GF-D8 (cell line): ENCODE data around the gene CDK5.
A peak's percentile ranks its signal among the peaks of the same experiment; 100 is the strongest.
"Not testable (repeated sequence)": the region's sequence is repeated elsewhere in the genome, so short reads cannot be mapped to it uniquely, and the experiment has no call there.

Experiments used
- DNase-seq: peaks from one replicate; lab custom pipeline; 2025; lab: John Stamatoyannopoulos, UW

Gene CDK5

DNA sequence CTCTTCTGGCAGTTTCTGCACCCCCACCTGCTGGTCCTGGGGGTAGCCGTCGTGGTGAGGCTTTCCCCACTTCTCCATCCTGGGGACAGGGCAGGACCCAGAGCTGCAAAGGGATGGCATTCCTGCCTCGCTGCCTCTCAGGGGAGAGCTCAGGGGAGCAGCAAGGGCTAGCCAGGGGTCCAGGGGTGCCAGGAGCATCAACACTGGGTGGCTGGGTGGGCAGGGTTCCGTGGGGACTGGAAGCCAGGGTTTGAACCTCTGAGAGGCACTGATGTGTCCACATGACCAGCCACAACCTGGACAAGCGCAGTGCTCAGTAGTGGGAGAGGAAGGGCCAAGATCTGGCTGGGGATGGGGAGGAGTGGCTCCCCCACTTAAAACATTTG, 23.8 kb downstream of the CDK5 start:
- no peak for DNase-seq

- DNase-seq: no peak
Measured at GRCh38 chr7:151032936-151033863, 24.5 kb downstream of the CDK5 start.

DNA sequence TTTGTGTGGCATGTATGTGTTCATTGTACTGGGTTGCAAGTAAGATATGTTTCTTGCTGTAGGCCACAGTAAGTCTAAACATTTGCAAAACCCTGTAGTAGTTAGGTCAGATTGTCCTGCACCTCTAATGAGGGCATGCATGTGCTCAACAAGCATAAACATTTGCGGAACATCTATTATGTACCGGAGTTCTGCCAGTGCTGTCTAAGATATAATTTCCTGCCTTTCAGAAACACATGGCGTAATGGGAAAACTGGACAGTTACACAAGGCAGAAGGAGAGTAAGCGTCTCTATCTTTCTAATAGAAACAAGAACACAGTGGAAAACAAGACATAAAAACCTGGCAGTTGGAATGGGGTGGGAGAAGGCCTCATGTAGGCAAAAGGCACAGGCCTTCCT, 26.7 kb downstream of the CDK5 start:
- DNase-seq: no peak

GRCh38 chr7:151028948-151029501, 28.7 kb downstream of the CDK5 start:
- no peak for DNase-seq

DNA sequence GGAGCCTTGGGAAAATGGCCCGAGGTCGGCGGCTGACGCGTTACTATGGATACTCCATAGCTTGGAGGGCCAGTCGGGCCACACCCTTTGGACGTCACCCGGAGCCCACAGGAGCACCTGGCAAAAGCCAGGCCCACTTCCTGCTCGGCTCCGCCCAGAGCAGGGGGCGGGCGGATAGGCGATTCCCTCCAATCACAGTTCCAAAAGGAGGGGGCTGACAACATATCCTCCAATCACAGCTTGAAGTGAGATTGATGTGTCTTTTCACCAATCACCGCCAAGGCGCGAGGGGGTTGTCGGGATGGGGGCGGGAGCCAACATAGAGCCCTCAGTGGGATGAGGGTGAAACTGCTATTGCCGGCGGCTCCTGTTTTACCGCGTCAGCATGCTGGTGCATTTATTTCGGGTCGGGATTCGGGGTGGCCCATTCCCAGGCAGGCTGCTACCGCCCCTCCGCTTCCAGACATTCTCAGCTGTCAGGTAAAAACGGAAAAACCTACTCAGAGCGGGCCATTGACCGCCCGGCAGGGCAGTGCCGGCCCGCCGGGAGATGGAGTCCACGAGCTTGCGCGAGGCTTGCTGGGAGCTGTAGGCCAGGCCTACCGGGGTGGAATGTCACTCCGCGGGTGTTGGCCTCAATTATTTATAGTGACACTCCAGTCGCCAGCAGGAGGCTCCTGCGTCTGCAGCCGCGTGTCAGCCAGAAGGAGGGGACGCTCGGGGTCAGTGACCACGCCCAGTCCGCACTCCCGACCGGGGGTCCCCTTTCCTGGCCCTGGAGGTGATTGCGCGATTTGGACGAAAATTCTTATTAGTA, 29.4 kb downstream of the CDK5 start, which contains the start of gene ABCB8:
TSS of gene ABCB8 (plus strand) at position 320 of the 817 bp plus-strand sequence. CDS start at position 386, 66 bp downstream.
- peak; percentile 99 for DNase-seq

DNA sequence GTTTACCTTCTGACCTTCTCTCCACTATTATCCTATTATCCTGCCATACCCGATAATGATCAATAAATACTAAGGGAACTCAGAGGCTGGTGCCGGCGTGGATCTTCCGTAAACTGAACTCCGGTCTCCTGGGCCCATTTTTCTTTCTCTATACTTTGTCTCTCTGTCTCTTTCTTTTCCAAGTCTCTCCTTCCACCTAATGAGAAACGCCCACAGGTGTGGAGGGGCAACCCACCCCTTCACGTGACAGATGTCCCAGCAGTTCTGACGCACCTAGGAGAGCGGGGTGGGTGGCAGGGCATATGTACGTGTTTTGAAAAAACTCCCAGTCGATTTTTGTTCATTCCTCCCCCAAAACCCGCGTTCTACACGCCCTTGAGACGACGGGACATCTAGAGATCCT, 30.0 kb downstream of the CDK5 start:
- not testable (repeated sequence) for DNase-seq

- DNase-seq: not testable (repeated sequence)
Measured at GRCh38 chr7:151026771-151027727, 30.6 kb downstream of the CDK5 start.

GRCh38 chr7:151025924-151026671, 31.6 kb downstream of the CDK5 start:
- DNase-seq: no peak

DNA sequence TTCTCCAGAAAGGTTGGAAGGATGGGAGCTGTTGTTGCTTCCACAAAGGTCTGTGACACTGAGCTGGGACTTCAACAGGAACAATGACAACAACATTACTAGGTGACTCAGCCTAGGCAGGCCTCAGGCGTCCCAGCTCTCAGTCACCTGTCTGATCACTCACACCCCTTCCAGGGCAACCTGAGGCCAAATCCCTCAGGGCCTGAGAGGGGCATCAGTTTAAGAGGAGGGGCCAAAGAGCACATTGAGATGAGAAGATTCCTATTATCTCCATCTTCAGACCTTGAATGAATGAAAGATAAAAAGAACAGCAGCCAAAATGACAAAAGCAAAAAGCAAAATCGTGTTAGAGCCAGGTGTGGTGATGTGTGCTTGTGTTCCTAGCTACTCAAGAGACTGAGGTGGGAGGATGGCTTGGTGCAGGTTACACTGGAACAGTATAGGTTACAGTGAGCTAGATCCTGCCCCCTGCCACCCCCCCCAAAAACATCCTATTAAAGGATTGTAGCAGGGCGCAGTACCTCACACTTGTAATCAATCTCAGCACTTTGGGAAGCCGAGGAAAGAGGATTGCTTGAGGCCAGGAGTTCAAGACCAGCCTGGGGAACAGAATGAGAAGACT, 33.2 kb downstream of the CDK5 start, which contains the start of gene ATG9B:
TSS of gene ATG9B (minus strand) at position 60 of the 622 bp plus-strand sequence. CDS start 71 bp downstream, outside the sequence.
- no peak for DNase-seq

DNA sequence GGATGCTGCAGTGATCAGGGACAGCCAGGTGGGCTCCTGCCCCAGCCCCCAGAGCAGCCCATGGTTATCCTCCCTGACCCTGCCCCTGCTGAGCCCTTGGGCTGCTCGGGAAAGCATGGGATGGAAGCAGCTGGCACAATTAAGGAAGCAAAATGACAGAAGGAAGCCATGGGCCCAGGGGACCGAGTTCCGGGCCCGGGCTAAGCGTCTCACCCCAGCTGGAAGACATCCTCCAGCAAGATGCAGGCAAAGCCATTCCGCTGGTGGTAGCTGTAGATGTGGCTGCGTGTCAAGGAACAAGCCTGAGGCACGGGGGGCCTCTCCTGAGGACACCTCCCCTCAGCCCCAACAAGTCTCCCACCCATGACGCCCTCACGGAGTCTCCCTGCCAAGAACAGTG, 34.5 kb downstream of the CDK5 start:
- no peak for DNase-seq

DNA sequence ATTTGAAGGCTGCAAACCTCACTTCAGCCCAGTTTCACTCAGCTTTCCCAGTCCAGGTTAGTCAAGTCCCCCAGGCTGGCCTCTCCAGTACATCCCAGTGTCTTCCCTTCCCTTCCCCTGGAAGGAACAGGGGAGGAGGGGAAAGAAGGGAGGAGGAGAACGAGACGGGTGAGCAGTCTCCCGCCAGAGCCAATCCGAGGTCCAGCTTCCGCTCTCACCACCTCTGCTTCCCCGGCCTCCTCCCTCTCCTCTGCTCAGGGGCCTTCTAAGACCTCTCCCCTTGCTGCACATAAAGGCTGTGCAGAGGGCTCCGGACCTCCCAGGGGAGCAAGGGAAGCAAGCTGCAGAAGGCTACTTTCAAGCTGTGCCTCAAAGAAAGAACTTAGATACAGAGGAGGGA, 37.5 kb downstream of the CDK5 start:
- DNase-seq: no peak

DNA sequence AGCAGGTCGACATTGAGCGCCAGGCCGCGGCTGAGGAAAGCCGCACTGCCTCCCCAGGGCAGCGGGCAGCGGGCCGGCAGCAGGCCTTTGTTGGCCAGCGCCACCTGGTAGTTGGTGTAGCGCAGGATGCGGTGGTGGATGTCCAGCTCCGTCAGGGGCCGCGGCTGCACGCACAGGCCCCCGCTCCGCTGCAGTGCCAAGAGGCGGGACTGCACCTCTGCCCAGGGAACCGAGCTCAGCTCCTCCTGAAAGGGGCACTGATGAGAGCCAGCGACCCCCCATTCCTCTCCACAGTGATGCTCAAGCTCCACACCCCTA, 38.6 kb downstream of the CDK5 start:
- no peak for DNase-seq

- DNase-seq: no peak
Measured at GRCh38 chr7:151018421-151019129, 39.1 kb downstream of the CDK5 start.

DNA sequence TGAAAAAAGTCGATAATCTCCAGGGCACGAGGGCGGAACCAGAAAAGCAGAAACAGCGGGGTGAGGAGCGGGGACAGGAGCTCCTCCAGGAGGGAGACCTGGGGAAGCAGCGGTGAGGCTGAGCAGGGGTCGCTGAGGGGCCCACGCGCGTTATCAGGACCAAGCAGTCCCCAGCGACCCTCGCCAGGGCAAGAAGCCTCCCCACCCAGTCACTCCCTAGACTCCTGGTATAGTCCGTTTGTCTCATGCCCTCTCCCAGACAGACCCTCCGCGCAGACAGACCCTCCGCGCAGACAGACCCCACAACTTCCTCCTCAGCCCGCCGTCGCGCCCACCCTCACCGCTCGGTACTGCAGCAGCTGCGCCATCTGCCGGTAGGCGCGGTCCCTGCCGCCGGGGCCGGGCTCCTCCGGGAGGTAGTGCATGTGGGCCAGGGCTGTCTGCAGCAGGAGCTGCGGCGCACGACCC, 39.7 kb downstream of the CDK5 start:
- DNase-seq: peak; percentile 27

DNA sequence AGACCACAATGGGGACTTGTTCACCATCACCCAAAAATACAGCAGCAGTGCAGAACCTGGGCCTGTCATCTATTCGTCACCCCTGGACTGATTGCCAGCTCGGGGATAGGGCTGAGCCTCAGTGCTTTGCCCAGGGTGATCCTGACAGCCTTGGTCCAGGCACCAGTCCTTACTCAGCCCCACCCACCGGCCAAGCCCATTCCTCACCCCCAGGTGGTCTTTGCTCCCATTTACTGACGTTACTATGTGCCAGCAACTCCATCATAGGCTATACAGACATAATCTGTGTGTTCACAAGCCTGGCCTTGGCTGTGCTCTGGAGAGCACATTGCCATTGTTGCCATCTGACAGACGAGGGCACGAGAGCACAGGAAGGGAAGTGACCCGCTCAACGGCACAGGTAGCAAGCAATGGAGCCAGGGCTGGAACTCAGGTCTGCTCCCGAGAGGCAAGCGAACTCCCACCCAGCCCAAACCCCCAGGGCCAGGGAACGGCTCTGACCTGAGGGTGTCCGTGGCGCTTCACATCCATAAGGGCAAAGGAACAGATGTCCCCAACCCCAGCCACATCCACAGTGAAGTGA, 40.2 kb downstream of the CDK5 start:
- no peak for DNase-seq

DNA sequence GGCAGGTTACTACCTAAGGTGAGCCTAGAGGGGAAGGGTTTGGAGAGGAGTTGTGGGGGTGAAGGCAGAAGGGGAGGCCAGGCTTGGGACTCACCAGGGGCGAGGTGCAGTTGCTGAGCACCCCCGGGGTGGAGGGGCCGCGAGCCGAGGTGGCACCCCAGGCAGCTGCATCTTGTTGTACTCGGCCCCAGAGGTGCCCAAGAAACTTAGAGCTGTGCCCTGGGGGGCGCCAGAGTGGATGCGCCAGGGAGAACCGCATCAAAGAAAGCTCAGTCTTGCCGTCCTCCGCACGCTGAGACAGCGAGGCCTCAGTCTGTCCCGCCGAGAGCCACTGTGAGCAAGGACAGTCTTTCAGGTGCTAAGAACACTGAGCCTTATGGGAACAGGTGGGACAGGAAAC, 40.8 kb downstream of the CDK5 start:
- no peak for DNase-seq

DNA sequence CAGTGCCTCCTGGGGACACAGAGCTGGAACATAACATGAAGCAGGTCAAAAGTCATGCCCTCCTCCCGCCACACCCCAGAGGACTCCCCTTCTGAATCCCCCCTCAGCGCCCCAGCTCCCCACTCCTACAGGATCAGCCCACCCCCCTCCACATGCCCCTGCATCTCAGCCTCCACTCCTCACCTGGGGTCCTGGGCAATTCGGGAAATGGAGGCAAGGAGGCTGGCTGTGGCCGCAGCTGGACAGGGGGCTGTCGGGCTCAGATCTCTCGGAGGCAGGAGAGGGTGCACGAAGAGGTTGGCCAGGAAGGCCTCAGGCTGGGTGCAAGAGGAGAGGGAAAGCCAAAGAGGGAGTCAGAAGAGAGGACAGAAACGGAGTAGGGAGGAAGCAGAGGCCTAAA, 41.2 kb downstream of the CDK5 start:
- no peak for DNase-seq

GRCh38 chr7:151015967-151016366, 41.7 kb downstream of the CDK5 start:
- no peak for DNase-seq

GRCh38 chr7:151014950-151015349, 42.7 kb downstream of the CDK5 start:
- DNase-seq: no peak
